ENCODE measurements around the gene DMBT1.

The DMBT1 gene

GRCh38 chr10:122649903-122650302 lies 89.3 kb downstream of the DMBT1 start:
- no peak for DNase-seq

GRCh38 chr10:122650331-122650730 lies 89.8 kb downstream of the DMBT1 start:
- DNase-seq, result no peak

GRCh38 chr10:122655524-122656307 lies 95.2 kb downstream of the DMBT1 start:
- DNase-seq, result no peak

- DNase-seq, result no peak
Observed at GRCh38 chr10:122656308-122656705, 95.8 kb downstream of the DMBT1 start.

GRCh38 chr10:122656741-122657140 lies 96.2 kb downstream of the DMBT1 start:
- no peak for DNase-seq

- no peak for DNase-seq
Observed at GRCh38 chr10:122657255-122657654, 96.7 kb downstream of the DMBT1 start.

- DNase-seq, result no peak
Observed at GRCh38 chr10:122657729-122658128, 97.2 kb downstream of the DMBT1 start.

- DNase-seq, result no peak
Observed at GRCh38 chr10:122658356-122659049, 97.9 kb downstream of the DMBT1 start.

- no peak for DNase-seq
Observed at GRCh38 chr10:122659126-122659525, 98.6 kb downstream of the DMBT1 start.

- DNase-seq, result no peak
Observed at GRCh38 chr10:122659651-122660050, 99.1 kb downstream of the DMBT1 start.

- DNase-seq, result no peak
Observed at GRCh38 chr10:122660696-122661095, 100.1 kb downstream of the DMBT1 start.

GRCh38 chr10:122662231-122662630 lies 101.7 kb downstream of the DMBT1 start:
- no peak for DNase-seq

- DNase-seq, result no peak
Observed at GRCh38 chr10:122663516-122664130, 103.1 kb downstream of the DMBT1 start.

GRCh38 chr10:122664501-122664900 lies 103.9 kb downstream of the DMBT1 start:
- no peak for DNase-seq

- no peak for DNase-seq
Observed at GRCh38 chr10:122665329-122665860, 104.8 kb downstream of the DMBT1 start.

- DNase-seq, result no peak
Observed at GRCh38 chr10:122665946-122666345, 105.4 kb downstream of the DMBT1 start.

GRCh38 chr10:122669045-122669444 lies 108.5 kb downstream of the DMBT1 start:
- no peak for DNase-seq

GRCh38 chr10:122669842-122670241 lies 109.3 kb downstream of the DMBT1 start:
- DNase-seq, result no peak

GRCh38 chr10:122671355-122671754 lies 110.8 kb downstream of the DMBT1 start:
- no peak for DNase-seq

GRCh38 chr10:122672655-122673054 lies 112.1 kb downstream of the DMBT1 start:
- no peak for DNase-seq

- DNase-seq, result no peak
Observed at GRCh38 chr10:122673269-122673668, 112.7 kb downstream of the DMBT1 start.

GRCh38 chr10:122673731-122674130 lies 113.2 kb downstream of the DMBT1 start:
- DNase-seq, result no peak

- DNase-seq, result no peak
Observed at GRCh38 chr10:122674781-122675180, 114.2 kb downstream of the DMBT1 start.

GRCh38 chr10:122675278-122675677 lies 114.7 kb downstream of the DMBT1 start:
- DNase-seq, result no peak
